ENCODE measurements around the gene SAP30L. TPM values are rescaled to one million over a fixed set of nuclear protein-coding genes. Genes with fewer than 3 reads are reported as not detected.

SAP30L gene
- total and polyA plus RNA-seq, 2 of the 13 experiments (the other 11 are each of a cell fraction or from before 2014, with no cell fraction given), result 27.9 to 37.2 TPM

- H3K27ac ChIP-seq (ENCODE audit: extremely low read length, insufficient read depth, low read length), result no peak overlapping the region
- peaks cover 54% of the 10 kb centered on the region for H3K4me1 ChIP-seq (ENCODE audit: insufficient read depth, low read length)
- POLR2A ChIA-PET, result no interaction called here
- intact Hi-C loops (cut with micrococcal nuclease; ENCODE audit: unreplicated experiment) (loop anchor here (1.0 to 5.0 kb wide), 3 partner anchors 45 to 396 kb away; no protein-coding TSS in a partner anchor), in situ Hi-C loops (cut with HindIII; ENCODE audit: extremely low pct_ligation_motif_present, low pct_unique_long_range_greater_than_20kb) (loop anchor here (5.0 kb wide), 1 partner anchor 139 kb away; no protein-coding TSS in a partner anchor)
- FAIRE-seq (peak; percentile 63), ATAC-seq (peak; percentile 96), DNase-seq (ENCODE audit: low spot score) (peak; percentile 31)
- no peak overlapping the region for H2AFZ ChIP-seq (ENCODE audit: low read length)
- H3K9ac ChIP-seq (ENCODE audit: insufficient read depth, low read depth, low read length), result 0 out of 2 replicates have a peak overlapping the region, but pooled peaks have one; percentile 20
- no peaks in the 10 kb centered on the region for H3K79me2 ChIP-seq (ENCODE audit: insufficient read depth, low read length)
- H3K4me3 ChIP-seq (replicated peaks in 1 of 3; ENCODE audit: insufficient read depth in 1 of 3, low read depth in 2 of 3, low read length in 3 of 3), result peak overlapping the region in 1 of 3 experiments; percentile 23; a peak in 1 of 6 replicates
- H3K9me3 ChIP-seq (ENCODE audit: low read length), result no peaks in the 10 kb centered on the region
- H4K20me1 ChIP-seq (ENCODE audit: insufficient read depth, low read length), result no peaks in the 10 kb centered on the region
- no peaks in the 10 kb centered on the region for H3K36me3 ChIP-seq (replicated peaks in 1 of 2; ENCODE audit: control insufficient read depth in 1 of 2, insufficient read depth in 2 of 2, low read length in 2 of 2)
- H3K4me2 ChIP-seq (ENCODE audit: low read depth, low read length), result peak overlapping the region; percentile 58
- WGBS (ENCODE audit: low lambda C conversion rate), result 19% methylated on average over 16 of the region's 18 CpGs
- BruUV-seq (replicated peaks), result no TSS peak
- H3K27me3 ChIP-seq (ENCODE audit: control insufficient read depth in 1 of 2, insufficient read depth in 2 of 2, low read length in 2 of 2), result peaks cover 2 to 29% of the 10 kb centered on the region in 2 experiments; a peak in 3 of 5 replicates
- CTCF ChIA-PET (ENCODE audit: low intra/inter-chr PET ratio, low total read pairs), result interaction anchor here (0.8 to 2.6 kb wide), 3 partner anchors 46 to 173 kb away, joined by 3 to 32 read pairs (median 3); no protein-coding TSS in a partner anchor
- TF ChIP-seq RBM39 (IDR thresholded peaks at IDR 0.05; ENCODE audit: low read depth, low read length, poor library complexity, severe bottlenecking) (no peak), SALL1 (CRISPR knock-in tag; IDR thresholded peaks at IDR 0.05) (peak; percentile 31; the same call in 1 of the 2 replicates), ZNF414 (CRISPR knock-in tag; IDR thresholded peaks at IDR 0.05) (no peak), HNF4A (CRISPR knock-in tag; IDR thresholded peaks at IDR 0.05) (no peak), TEF (CRISPR knock-in tag; IDR thresholded peaks at IDR 0.05) (no peak), KDM4B (CRISPR knock-in tag; IDR thresholded peaks at IDR 0.05) (no peak), KLF16 (CRISPR knock-in tag; IDR thresholded peaks at IDR 0.05) (no peak), ZNF124 (CRISPR knock-in tag; IDR thresholded peaks at IDR 0.05) (no peak), GATAD2A (CRISPR knock-in tag; IDR thresholded peaks at IDR 0.05) (0 out of 2 replicates have a peak, but pooled peaks have one; percentile 34), SKI (IDR thresholded peaks at IDR 0.05; ENCODE audit: partially characterized antibody) (no peak), THRA (CRISPR knock-in tag; IDR thresholded peaks at IDR 0.05; ENCODE audit: borderline replicate concordance) (no peak), ETV5 (CRISPR knock-in tag; IDR thresholded peaks at IDR 0.05; ENCODE audit: borderline replicate concordance) (no peak), STAG1 (CRISPR knock-in tag; IDR thresholded peaks at IDR 0.05) (peak; percentile 80), RXRB (CRISPR knock-in tag; IDR thresholded peaks at IDR 0.05; ENCODE audit: borderline replicate concordance) (0 out of 2 replicates have a peak, but pooled peaks have one; percentile 21), DNMT3B (CRISPR knock-in tag; conservative IDR thresholded peaks at IDR 0.05) (no peak), ZNF558 (CRISPR knock-in tag; IDR thresholded peaks at IDR 0.05; ENCODE audit: borderline replicate concordance) (no peak), ZNF33B (CRISPR knock-in tag; IDR thresholded peaks at IDR 0.05) (no peak), MBD4 (IDR thresholded peaks at IDR 0.05; ENCODE audit: borderline replicate concordance, low read length) (no peak)
- TF ChIP-seq, protein P1, sequence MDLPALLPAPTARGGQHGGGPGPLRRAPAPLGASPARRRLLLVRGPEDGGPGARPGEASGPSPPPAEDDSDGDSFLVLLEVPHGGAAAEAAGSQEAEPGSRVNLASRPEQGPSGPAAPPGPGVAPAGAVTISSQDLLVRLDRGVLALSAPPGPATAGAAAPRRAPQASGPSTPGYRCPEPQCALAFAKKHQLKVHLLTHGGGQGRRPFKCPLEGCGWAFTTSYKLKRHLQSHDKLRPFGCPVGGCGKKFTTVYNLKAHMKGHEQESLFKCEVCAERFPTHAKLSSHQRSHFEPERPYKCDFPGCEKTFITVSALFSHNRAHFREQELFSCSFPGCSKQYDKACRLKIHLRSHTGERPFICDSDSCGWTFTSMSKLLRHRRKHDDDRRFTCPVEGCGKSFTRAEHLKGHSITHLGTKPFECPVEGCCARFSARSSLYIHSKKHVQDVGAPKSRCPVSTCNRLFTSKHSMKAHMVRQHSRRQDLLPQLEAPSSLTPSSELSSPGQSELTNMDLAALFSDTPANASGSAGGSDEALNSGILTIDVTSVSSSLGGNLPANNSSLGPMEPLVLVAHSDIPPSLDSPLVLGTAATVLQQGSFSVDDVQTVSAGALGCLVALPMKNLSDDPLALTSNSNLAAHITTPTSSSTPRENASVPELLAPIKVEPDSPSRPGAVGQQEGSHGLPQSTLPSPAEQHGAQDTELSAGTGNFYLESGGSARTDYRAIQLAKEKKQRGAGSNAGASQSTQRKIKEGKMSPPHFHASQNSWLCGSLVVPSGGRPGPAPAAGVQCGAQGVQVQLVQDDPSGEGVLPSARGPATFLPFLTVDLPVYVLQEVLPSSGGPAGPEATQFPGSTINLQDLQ (CRISPR knock-in tag; IDR thresholded peaks at IDR 0.05), result no peak
These were observed 22.0 kb downstream of the SAP30L start for GRCh38 chr5:154467655-154468354.
